Hematopoietic multipotent progenitor cell treated with erythropoietin and hydrocortisone succinate and interleukin-3 and kit ligand, for 8 days (in vitro differentiated cells): ENCODE data around the gene MEIKIN.

Experiments used
- DNase-seq: peaks from one replicate; pipeline ENCODE4 v3.0.0-alpha.2; 2015

MEIKIN gene

DNA sequence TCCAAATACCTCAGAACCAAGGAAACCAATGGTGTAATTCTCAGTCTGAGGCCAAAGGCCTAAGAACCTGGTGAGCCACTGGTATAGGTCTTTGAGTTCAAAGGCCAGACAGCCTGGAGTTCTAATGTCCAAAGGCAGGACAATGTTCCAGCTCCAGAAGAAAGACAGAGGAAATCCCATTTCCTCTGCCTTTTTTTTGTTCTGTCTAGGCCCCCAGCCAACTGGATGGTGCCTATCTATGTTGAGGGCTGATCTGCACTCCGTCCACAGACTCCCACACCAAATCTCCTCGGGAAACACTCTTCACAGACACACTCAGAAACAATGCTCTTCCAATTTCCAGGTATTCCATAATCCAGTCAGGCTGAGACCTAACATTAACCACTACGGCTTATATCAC lies 178.8 kb downstream of the MEIKIN start:
- DNase-seq = no peak

DNA sequence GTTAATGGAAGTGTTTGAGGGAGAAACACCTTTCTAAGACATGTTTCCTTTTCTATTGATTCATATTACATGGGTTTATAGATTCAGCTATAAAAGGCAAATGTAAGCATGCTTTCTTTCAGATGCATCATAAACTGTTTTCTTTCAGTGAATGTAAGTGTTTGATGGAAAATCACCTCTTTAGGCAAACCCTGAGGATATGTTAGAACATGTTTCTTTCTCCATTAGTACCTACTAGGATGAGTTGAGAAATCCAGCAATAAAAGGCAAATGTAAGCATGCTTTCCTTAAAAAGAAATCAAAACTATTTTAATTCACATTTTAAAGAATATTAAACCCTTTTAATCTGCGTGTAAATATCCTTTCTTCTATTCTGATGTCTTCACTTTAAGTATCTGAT lies 180.2 kb downstream of the MEIKIN start:
- DNase-seq = no peak

DNA sequence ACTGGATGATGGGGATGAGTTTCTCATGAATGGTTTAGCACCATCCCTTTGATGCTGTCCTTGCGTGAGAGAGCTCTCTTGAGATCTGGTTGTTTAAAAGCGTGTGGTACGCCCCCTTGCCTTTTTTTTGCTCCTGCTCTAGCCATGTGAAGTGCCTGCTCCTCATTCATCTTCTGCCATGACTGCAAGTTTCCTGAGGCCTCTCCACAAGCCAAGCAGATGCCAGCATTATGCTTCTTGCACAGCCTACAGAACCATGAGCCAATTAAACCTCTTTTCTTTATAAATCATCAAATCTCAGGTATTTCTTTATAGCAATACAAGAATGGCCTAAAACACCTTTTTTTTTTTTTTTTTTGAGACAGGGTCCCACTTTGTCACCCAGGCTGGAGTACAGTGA lies 181.5 kb downstream of the MEIKIN start:
- DNase-seq = no peak

DNA sequence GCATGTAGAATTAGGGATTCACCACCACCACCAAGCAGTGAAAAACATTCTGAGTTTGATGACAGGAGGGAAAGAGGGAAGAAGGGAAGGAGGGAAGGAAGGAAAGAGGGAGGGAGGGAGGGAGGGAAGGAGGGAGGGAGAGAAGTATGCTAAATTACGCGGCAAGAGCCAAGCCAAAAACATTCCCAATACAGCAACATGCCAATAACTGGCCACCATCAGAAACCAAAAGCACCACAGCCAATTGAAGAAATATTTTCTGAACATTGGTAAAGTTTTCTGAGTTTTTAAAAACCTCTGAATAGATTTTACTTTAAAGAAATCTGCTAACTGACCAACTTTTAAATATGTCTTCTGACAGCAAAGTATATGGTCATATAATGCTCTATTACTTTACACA lies 184.7 kb downstream of the MEIKIN start:
- no peak for DNase-seq

DNA sequence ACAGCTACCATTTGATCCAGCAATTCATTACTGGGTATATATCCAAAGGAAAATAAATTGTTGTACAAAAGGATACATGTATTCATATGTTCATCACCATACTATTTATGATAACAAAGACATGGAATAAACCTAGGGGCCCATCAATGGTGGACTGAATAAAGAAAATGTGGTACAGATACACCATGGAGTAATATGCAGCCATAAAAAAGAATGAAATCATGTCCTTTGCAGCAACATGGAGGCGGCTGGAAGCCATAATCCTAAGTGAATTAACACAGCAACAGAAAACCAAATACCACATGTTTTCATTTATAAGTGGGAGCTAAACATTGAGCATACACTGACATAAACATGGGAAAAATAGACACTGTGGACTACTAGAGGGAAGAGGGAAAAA lies 185.8 kb downstream of the MEIKIN start:
- no peak for DNase-seq

DNA sequence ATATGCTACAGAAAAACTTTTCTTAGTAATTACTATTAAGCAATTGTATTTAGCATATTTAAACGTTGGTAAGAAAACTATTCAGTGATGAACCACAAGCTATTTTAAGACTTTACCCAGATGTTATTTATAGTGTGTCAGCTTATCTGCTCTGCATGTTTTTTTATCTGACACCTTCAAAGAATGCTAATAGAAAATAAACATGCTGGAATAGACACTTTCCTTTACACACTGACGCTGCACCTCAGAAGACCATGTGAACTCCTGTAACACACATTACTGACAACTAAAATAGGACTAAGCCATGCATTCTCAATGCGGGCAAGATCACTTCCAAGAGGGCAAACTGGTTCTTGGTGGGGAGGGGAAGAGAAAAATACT lies 187.0 kb downstream of the MEIKIN start:
- peak; percentile 22 for DNase-seq

DNA sequence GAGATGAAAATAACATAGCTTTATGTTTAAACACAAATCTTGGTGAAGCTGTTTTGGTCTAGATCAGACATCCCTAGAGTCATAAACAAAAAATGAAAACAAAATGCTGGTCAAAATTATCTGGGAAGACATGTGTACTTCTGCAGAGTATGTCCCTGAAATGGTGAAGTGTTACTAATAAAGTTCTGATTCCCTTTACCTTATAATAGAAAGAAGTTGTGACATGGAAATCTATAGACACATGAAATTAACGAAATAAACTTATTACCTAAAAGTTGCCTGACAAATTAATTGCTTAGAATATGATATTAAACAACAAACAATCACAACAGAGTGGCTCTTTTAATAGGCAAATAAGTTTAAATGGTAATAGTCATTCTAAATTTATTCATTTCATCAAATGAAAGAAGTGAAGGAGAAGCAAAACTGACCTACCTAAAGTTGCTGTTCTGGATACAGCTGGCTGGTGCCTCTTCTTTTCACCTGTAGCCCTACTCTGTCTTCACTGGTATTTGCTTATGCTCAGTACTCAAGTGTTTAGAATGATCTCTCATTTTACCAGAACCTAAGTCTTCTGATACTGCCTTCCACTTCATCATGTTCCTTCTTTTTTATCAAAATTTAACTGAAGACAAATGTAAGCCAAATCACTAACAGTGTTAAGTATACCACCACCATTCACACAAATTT lies 187.5 kb downstream of the MEIKIN start:
- DNase-seq = no peak
